Fibroblast of peridontal ligament (primary cell): ENCODE measurements around the gene FZD7.

Source experiments
- DNase-seq: peaks from one replicate; pipeline ENCODE4 v3.0.0-alpha.2; 2010; ENCODE audit errors: extremely low read depth

Gene FZD7

DNA sequence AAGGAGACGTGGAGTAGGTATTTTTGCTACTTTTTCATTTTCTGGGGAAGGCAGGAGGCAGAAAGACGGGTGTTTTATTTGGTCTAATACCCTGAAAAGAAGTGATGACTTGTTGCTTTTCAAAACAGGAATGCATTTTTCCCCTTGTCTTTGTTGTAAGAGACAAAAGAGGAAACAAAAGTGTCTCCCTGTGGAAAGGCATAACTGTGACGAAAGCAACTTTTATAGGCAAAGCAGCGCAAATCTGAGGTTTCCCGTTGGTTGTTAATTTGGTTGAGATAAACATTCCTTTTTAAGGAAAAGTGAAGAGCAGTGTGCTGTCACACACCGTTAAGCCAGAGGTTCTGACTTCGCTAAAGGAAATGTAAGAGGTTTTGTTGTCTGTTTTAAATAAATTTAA, 3.4 kb downstream of the FZD7 start:
- DNase-seq: peak; percentile 81

- peak; percentile 53 for DNase-seq
Measured at GRCh38 chr2:202038471-202039277, 5.0 kb downstream of the FZD7 start.

- DNase-seq: no peak
Measured at GRCh38 chr2:202039278-202040078, 5.8 kb downstream of the FZD7 start.

DNA sequence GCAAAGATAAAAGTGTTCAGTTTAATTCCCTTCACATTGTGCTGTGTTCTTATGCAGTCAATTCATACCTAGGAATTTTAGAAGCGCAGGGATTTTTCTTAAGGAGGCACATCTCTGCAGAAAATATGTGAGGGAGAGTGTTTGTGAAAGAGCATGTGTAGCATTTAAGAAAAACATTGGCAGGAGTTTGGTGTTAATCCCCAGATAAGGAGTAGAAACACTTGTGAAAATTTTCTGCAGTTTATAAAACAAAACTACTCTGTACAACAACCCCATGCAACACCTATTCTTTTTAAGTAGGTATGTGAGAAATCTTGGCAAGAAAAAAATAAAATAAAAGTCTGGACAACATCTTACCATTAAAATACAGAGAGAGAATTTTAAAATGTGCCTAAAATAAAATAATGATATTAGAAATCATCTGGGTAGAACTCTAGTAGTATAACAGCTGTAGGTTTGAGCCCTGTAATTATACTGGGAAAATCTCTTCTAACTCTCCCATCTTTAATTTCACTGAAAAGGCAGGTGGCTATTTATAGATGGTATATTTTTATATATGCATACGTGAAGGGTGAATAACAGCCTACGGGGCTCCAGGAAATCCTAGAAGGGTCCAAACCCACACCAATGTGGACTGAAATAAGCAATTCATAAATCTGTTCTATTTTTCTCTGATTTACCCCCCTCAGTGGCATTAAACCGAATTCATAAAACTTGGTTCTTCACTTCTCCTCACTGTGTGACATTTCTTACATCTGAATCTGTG, 6.6 kb downstream of the FZD7 start:
- DNase-seq: no peak

DNA sequence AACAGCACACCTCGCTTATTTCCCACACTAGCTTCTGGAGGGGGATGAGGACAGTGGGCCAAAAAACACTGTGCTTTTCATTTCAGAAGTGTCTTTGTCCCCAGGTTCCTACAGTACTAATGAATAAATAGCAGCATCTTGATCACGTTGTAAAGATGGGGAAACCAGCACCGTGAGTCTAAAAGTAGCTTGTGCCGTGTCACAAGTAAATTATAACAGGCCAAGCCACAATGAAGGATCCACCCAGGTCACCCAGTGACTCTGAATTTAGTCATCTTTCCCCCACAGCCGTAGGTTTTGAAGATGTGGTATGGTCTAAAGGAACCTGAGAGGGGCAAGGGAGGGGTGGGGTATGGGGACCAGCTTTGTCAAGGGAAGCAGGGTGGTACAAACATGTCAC, 8.8 kb downstream of the FZD7 start:
- no peak for DNase-seq

DNA sequence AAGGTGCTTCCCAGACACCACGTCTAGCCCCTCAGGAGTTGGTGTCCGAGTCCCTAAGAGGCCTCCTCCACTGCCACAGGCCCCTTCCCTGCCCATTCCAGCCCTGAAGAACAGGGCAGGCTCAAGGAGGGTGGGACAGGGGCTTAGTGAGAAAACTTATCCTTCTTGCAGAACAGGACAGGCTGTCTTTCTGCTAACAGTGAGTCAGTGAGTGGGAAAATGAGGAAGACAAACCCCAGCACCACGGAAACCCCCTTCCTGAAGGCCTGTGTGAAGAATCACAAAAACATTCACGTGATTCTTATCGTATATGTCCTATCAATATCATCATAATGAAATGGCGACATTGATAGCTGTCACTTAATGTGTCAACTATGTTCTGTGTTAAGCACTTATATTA, 9.8 kb downstream of the FZD7 start:
- DNase-seq: no peak

- DNase-seq: no peak
Measured at GRCh38 chr2:202044777-202045176, 11.1 kb downstream of the FZD7 start.

- no peak for DNase-seq
Measured at GRCh38 chr2:202046572-202046971, 12.9 kb downstream of the FZD7 start.

- no peak for DNase-seq
Measured at GRCh38 chr2:202049092-202049728, 15.6 kb downstream of the FZD7 start.

- DNase-seq: no peak
Measured at GRCh38 chr2:202049840-202050239, 16.2 kb downstream of the FZD7 start.

DNA sequence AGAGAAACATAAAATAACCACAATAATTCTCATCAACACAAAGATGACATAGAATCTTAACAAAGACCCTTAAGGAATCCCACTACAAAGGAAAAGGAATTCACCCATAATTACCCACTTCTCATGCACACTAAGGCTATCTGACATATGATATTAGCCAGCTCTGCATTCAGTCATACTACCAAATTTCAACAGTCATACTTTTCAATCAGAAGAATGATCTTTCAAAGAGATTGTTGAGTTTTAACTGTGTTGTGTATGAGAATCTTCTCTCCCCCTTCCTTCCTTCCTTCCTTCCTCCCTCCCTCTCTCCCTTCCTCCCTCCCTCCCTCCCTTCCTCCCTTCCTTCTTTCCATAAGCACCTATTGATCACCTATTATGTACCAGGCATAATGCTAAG, 17.0 kb downstream of the FZD7 start:
- no peak for DNase-seq

DNA sequence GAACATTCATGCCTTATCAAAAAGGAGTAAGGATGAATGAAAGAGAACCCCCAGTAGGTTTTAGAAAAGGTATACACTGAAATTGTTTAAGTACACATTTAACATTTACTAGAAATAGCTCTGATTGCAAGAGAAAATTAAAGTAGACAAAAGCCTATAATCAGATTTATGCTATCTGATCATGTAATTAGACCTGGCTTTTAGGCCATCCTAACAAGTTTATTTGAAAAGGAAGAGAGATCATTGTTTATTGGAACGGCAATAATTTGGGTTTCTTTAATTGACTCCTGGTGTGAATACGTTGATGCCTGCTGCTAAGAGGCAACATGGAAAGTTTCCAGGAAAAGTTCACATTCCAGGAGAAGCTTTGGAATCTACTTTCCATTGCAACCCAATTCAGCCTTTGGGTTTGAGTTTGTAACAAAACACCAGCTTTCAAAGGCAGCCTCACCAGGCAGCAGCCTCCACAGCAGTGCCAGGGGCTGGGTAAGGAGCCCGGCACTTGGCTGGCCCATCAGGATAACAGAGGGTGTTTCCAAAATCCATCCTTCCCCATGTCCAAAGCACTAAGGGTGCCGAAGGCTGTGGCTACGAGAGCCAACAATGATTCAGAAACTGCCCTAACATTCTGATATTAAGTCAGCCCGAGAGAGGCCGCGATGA, 18.0 kb downstream of the FZD7 start:
- DNase-seq: peak; percentile 88

DNA sequence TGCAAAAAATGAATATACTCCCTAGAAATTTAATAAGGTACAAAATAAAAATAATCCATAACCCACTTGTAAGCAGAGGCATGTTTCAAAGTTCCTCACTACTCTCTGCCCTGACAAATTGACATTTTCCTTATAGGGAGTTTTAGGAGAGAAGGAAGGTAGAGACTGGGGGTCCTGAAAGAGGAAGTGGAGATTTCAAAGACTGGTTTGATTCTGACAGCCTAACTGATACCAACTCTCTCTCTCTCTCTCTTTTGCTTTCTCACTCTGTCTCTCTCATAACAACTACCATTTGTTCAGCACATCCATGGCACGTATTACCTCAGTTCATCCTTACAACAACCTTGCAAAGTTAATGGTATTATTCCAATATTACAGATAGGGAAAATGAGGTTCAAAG, 18.6 kb downstream of the FZD7 start:
- DNase-seq: no peak

GRCh38 chr2:202054679-202055078, 21.0 kb downstream of the FZD7 start:
- no peak for DNase-seq

GRCh38 chr2:202056611-202057010, 23.0 kb downstream of the FZD7 start:
- peak; percentile 53 for DNase-seq

- no peak for DNase-seq
Measured at GRCh38 chr2:202060218-202060617, 26.6 kb downstream of the FZD7 start.

GRCh38 chr2:202061695-202062094, 28.0 kb downstream of the FZD7 start:
- DNase-seq: no peak

DNA sequence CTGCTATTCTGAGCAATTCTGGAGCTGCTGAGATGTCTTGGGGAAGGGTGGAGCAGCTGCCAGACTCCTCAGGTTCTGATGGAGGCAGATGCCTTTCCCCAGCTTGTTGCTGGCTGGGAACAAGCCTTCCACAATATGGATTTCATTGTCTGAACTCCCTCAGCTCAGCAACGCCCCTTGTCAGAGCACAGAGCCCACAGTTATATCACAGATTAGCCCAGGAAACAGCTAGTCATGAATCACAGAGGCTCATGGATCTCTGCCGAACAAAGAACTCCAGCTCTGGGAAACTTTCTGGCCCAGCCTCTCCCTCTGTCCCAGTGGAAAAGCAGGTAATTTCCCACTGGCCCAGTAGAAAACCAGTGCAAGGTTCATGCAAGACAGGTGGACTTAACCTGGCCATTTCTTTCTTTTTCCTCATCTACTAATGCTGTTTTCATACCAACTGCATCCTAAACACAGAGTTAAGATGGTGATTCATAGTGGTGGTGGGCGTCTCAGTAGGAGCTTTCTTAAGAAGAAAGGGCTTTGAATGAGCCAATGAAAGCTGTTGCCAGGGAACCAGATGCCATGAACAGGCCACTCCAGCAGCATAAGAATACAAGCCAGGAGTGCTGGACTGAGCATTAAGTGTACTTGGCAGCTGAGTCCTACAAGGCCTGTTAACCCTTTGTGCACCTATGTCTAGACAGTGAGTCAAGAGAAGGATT, 30.7 kb downstream of the FZD7 start:
- DNase-seq: peak; percentile 94

DNA sequence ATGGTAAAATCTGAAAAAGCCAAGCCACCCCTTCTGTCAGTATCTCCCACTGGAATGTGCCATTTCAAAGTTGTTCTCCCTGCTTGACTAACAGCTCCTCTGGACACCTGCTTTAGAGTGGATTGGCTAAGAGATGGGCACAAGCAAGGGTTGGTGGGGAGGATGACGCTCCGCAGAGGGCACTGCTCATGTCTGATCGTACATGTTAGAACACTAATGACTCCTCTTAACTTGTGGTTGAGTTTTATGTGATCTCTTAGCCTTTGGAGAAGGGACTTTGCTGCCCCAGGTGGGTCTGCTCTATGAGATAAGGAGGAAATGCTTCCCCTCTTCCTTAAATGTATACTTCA, 31.2 kb downstream of the FZD7 start:
- DNase-seq: no peak

DNA sequence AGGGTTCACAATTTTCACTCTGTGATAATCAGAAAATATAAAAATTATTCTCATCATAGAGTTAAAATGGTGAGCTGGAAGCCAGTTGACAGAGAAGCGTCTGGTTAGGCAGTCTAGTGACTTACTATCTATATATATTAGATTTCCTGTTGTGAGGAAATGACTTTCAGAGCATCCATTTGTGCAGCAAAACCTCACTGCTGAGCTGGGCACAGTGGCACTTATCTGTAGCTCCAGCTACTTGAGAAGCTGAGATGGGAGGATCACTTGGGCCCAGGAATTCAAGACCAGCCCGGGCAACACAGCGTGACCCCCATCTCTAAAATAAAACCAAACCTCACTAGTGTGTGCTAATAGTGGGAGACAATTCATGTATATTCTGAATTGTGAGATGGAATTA, 32.2 kb downstream of the FZD7 start:
- no peak for DNase-seq

DNA sequence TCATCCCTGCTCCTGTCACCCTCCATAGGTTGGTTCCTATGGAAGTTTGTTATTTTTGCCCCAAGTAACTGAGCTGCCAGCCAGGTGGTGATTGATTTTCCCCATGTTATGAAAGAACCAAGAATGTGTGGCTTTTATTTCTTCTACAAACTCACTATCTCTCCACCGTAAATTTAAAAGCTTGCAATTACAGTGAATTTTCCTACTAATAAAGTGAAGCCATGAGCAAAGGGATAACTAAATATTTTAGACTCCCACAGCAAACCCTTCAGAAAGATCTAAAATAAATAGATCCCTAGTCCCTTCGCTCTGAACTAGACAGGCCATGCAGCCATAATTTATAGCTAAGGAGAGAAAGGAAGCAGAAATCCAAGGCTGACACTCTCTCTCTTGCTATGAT, 33.2 kb downstream of the FZD7 start:
- no peak for DNase-seq
